ENCODE data around the gene ETV3L. TPM values are rescaled to one million over a fixed set of nuclear protein-coding genes. Genes with fewer than 3 reads are reported as not detected.

The ETV3L gene
- total RNA-seq, 4 donors from 2014 or later = not detected

DNA sequence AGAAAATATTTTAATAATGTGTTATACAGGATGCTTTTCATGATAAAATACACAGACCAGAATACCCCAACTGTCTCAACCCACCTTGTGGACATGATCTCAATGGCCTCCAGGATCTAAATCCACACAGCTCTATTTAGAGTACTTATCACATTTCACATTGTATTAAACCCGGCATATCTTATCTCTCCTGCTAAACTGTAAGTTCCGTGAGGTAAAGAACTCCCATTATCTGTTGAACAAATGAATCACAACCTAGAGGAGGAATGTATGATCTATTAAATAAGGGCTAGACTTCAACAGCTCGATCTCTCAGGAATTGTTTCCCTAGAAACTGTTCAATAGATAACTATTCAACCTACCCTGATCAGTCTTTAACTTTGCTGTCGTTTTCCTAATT lies 31.7 kb upstream of the ETV3L start:
- no peak overlapping the region for H3K27ac ChIP-seq
- no peaks in the 10 kb centered on the region for H3K9me3 ChIP-seq
- peaks cover 5 to 7% of the 10 kb centered on the region in 2 donors for H3K4me1 ChIP-seq
- no peaks in the 10 kb centered on the region for H3K27me3 ChIP-seq
- DNase-seq (no peak), ATAC-seq (no peak)
- H3K36me3 ChIP-seq = peaks cover 0 to 65% of the 10 kb centered on the region in 2 donors
- H3K4me3 ChIP-seq = no peak overlapping the region
- TF ChIP-seq POLR2A (IDR thresholded peaks at IDR 0.05) = no peak
- TF ChIP-seq, protein P1, sequence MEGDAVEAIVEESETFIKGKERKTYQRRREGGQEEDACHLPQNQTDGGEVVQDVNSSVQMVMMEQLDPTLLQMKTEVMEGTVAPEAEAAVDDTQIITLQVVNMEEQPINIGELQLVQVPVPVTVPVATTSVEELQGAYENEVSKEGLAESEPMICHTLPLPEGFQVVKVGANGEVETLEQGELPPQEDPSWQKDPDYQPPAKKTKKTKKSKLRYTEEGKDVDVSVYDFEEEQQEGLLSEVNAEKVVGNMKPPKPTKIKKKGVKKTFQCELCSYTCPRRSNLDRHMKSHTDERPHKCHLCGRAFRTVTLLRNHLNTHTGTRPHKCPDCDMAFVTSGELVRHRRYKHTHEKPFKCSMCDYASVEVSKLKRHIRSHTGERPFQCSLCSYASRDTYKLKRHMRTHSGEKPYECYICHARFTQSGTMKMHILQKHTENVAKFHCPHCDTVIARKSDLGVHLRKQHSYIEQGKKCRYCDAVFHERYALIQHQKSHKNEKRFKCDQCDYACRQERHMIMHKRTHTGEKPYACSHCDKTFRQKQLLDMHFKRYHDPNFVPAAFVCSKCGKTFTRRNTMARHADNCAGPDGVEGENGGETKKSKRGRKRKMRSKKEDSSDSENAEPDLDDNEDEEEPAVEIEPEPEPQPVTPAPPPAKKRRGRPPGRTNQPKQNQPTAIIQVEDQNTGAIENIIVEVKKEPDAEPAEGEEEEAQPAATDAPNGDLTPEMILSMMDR (IDR thresholded peaks at IDR 0.05 in 4 of 5, conservative IDR thresholded peaks at IDR 0.05 in 1 of 5) = no peak
- intact Hi-C loops (cut with DNase I; ENCODE audit: low total_unique reads) = no loop called here
- in situ Hi-C loops (cut with MboI; ENCODE audit: low sequenced_read_pairs in 4 of 4) = no loop called here

DNA sequence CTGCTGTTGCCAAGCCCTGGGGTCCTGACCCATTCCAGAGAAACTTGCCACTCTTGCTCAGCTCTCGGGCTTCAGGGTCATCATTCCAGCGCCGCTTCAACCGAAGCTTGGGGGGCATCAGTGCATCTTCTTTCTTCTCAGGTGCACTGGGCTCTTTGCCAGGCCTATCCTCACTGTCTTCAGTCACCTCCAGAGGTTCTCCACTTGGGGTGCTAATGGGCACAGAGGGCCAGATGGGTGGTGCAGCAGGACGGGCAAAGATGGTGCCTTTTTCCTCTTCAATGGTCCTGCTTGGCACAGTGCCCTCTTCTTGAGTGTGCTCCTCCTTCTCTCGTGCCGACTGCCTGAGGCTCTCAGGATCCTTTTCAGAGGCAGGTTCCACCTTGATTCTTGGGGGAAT lies 25.2 kb upstream of the ETV3L start:
- Histone ChIP-seq H3K4me3 (no peak overlapping the region), H3K9me3 (no peaks in the 10 kb centered on the region), H3K27me3 (no peaks in the 10 kb centered on the region), H3K36me3 (peaks cover 0 to 49% of the 10 kb centered on the region in 2 donors), H3K27ac (no peak overlapping the region), H3K4me1 (no peaks in the 10 kb centered on the region)
- in situ Hi-C loops (cut with MboI; ENCODE audit: low sequenced_read_pairs in 4 of 4) = no loop called here
- no peak for ATAC-seq
- intact Hi-C loops (cut with DNase I; ENCODE audit: low total_unique reads) = no loop called here
- no peak for TF ChIP-seq POLR2A (IDR thresholded peaks at IDR 0.05)
- TF ChIP-seq, protein P1 (IDR thresholded peaks at IDR 0.05 in 4 of 5, conservative IDR thresholded peaks at IDR 0.05 in 1 of 5) = no peak
- no peak for DNase-seq

DNA sequence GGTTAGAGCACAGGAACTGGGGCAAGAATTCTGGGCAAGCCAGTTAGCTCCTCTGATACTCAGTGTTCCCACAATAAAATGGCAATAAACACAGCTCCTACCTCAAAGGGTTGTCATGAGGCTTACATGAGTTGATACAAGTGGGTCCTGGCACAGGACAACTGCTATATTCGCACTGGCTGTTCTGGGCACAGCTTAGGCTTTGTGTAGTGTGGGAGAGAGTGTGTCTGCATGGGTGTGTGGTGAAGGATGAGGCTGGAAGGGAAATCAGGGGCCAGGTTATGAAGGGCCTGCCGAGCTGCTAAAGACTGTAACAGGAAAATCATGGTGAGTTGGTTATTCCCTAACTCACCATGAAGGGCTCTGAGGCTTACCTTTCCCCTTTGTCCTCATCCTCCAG lies 19.8 kb upstream of the ETV3L start:
- Histone ChIP-seq H3K4me3 (no peak overlapping the region), H3K4me1 (no peaks in the 10 kb centered on the region), H3K9me3 (no peaks in the 10 kb centered on the region), H3K36me3 (peaks cover 0 to 29% of the 10 kb centered on the region in 2 donors), H3K27me3 (no peaks in the 10 kb centered on the region), H3K27ac (no peak overlapping the region)
- no peak for ATAC-seq
- in situ Hi-C loops (cut with MboI; ENCODE audit: low sequenced_read_pairs in 4 of 4) (no loop called here), intact Hi-C loops (cut with DNase I; ENCODE audit: low total_unique reads) (no loop called here)
- TF ChIP-seq POLR2A (IDR thresholded peaks at IDR 0.05) = no peak
- TF ChIP-seq, protein P1 (IDR thresholded peaks at IDR 0.05 in 4 of 5, conservative IDR thresholded peaks at IDR 0.05 in 1 of 5) = no peak
- DNase-seq = no peak

DNA sequence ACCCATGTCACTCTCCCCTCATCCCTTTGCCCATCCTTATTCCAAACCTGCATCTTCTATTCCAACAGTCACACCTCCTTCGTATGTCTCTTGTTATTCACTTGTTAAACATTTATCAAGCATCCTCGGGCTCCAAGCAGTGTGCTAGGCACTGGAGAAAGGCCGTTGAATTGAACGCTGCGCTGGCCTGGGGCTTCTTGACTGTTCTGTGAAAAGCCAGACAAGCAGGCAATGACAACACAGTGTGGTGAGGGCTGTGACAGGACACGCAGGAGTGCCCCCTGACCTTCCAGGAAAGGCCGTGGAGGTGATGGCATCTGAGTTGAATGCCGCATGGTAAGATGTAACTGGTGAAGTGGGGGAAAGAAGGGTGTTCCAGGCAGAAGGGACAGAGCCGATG lies 19.4 kb upstream of the ETV3L start:
- Histone ChIP-seq H3K27ac (no peak overlapping the region), H3K27me3 (no peaks in the 10 kb centered on the region), H3K4me1 (no peaks in the 10 kb centered on the region), H3K9me3 (no peaks in the 10 kb centered on the region), H3K36me3 (peaks cover 0 to 24% of the 10 kb centered on the region in 2 donors), H3K4me3 (no peak overlapping the region)
- no peak for TF ChIP-seq POLR2A (IDR thresholded peaks at IDR 0.05)
- TF ChIP-seq, protein P1 (IDR thresholded peaks at IDR 0.05 in 4 of 5, conservative IDR thresholded peaks at IDR 0.05 in 1 of 5) = no peak
- in situ Hi-C loops (cut with MboI; ENCODE audit: low sequenced_read_pairs in 4 of 4) (no loop called here), intact Hi-C loops (cut with DNase I; ENCODE audit: low total_unique reads) (no loop called here)
- DNase-seq (no peak), ATAC-seq (no peak)

DNA sequence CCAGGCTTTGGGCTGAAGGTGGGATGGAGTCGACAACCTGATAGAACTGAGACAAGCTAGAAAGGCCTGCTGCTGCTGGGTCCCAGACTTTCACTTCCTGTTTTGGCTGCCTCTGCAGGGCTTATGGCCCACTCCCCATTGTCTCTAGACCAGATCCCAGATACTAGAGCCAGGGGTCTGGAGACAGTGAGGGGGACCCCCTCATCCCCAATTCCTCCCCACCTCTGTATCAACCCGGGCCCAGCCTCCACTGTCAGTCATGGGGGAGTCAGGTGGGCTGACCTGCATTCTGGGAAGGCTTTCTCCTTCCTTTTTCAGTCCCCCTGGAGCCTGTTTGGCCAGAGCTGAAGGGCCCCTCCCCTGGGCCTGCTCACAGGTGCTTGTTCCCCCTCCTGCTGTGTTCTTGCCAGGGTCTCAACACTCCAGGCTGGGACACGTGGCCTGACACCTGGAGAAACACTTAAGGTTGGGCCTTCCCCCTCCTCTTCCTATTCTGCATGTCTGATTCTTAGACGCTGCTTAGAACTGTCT lies 18.0 kb upstream of the ETV3L start:
- H3K27me3 ChIP-seq = no peaks in the 10 kb centered on the region
- peaks cover 0 to 10% of the 10 kb centered on the region in 2 donors for H3K36me3 ChIP-seq
- DNase-seq = no peak
- no peak for TF ChIP-seq POLR2A (IDR thresholded peaks at IDR 0.05)
- TF ChIP-seq, protein P1 (IDR thresholded peaks at IDR 0.05 in 4 of 5, conservative IDR thresholded peaks at IDR 0.05 in 1 of 5) = no peak
- H3K27ac ChIP-seq = no peak overlapping the region
- no peak overlapping the region for H3K4me3 ChIP-seq
- H3K4me1 ChIP-seq = no peaks in the 10 kb centered on the region
- intact Hi-C loops (cut with DNase I; ENCODE audit: low total_unique reads) (no loop called here), in situ Hi-C loops (cut with MboI; ENCODE audit: low sequenced_read_pairs in 4 of 4) (no loop called here)
- H3K9me3 ChIP-seq = no peaks in the 10 kb centered on the region
- ATAC-seq = no peak

All from gastrocnemius medialis (tissue), 4 donors.